Daoy (cell line): ENCODE results near the gene ZDHHC14. TPM values are rescaled to one million over a fixed set of nuclear protein-coding genes. Genes with fewer than 3 reads are reported as not detected.
A peak's percentile ranks its signal among the peaks of the same experiment; 100 is the strongest.
"Not testable (repeated sequence)": the region's sequence is repeated elsewhere in the genome, so short reads cannot be mapped to it uniquely, and the experiment has no call there.

Experiments used
- DNase-seq: peaks from one replicate; pipeline ENCODE4 v3.0.0-alpha.2; 2015; ENCODE audit warnings: low read depth
- total RNA-seq: library from RNA; depleted of rRNA; stranded (reverse); fragments of >200 nt; shearing (Covaris generic); gene quantifications from 2 replicates; pipeline ENCODE4 v1.2.3, GENCODE V29; 2014

The ZDHHC14 gene
- total RNA-seq, 1 experiment from 2014 or later = 12.2 TPM

- peak; percentile 65 for DNase-seq
These were observed 83.9 kb downstream of the ZDHHC14 start for GRCh38 chr6:157464653-157465535.

GRCh38 chr6:157466342-157466648, 85.3 kb downstream of the ZDHHC14 start:
- no peak for DNase-seq

DNA sequence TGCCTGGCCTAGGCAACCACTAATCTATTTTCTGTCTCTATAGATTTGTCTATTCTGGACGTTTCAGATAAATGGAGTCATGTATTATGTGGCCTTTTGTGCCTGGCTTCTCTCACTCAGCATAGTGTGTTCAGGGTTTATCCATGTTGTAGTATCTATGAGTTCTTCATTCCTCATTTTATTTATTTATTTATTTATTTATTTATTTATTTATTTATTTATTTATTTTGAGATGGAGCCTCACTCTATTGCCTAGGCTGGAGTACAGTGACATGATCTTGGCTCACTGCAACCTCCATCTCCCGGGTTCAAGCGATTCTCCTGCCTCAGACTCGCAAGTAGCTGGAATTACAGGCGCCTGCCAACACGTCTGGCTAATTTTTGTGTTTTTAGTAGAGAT, 86.3 kb downstream of the ZDHHC14 start:
- DNase-seq = not testable (repeated sequence)

DNA sequence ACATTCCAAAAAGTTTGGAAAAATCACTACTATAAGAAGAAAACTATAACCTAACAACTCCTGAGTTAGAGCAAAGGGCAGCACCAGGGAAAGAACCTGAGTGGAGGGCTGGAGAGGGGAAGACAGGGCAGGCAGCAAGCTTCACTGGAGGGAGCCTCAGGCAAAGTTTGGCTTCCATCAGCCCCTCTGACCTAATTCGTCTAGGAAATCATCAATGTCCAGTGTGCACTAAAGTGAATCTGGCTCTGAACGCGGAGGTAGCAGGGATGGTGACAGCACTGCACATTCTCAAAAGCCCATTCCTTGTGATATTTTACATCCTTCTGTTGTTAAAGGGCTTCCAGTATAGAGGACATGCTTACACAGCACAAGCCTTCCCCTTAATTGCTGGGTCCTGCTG, 87.1 kb downstream of the ZDHHC14 start:
- no peak for DNase-seq

DNA sequence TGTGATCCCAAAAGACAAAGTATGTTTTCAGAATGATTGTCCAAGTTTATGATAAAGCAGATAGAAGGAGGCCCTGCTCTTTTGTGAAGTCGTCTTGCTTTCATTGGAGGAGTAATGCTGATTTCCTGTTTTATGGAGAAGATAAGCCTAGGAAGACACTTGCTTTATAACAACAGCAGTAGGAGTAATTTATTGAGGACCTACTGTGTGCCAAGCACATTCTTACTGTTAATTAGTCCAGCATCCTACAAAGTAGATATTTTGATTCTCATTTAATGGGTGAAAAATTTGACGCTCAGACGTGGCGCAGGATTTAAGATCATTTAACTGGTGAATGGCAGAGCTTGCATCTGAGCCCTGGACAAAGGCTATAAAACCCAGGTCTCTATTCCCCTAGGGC, 87.6 kb downstream of the ZDHHC14 start:
- DNase-seq = no peak

GRCh38 chr6:157469378-157469777, 88.4 kb downstream of the ZDHHC14 start:
- DNase-seq = no peak

DNA sequence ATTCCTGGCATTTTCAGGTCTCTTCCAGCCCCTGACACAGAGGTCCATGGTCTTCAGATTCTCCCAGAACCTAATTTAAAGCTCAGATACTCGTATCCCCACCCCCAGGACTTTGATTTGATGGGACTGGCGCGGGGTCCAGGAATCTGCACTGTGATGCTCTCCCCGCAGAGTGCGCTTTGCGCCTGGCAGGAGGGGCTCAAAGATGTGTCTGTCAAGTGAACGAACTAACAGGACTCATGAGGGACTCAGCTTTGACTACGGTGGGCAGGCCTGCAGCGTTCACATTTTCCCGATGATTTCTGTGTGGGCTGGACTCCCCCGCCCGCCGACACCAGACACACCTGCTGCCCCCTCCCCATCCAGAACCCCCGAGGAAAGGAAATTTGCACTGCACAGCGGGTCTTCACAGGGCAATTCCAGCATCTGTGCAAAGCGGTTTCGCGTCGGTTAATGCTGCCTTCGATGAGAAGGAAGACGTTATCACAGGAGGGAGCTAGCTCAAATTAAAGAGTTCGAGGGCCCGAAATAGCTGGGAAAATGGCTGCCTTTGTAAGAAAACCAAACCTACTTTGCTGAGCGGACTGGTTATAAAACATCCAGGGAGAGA, 90.2 kb downstream of the ZDHHC14 start:
- no peak for DNase-seq

DNA sequence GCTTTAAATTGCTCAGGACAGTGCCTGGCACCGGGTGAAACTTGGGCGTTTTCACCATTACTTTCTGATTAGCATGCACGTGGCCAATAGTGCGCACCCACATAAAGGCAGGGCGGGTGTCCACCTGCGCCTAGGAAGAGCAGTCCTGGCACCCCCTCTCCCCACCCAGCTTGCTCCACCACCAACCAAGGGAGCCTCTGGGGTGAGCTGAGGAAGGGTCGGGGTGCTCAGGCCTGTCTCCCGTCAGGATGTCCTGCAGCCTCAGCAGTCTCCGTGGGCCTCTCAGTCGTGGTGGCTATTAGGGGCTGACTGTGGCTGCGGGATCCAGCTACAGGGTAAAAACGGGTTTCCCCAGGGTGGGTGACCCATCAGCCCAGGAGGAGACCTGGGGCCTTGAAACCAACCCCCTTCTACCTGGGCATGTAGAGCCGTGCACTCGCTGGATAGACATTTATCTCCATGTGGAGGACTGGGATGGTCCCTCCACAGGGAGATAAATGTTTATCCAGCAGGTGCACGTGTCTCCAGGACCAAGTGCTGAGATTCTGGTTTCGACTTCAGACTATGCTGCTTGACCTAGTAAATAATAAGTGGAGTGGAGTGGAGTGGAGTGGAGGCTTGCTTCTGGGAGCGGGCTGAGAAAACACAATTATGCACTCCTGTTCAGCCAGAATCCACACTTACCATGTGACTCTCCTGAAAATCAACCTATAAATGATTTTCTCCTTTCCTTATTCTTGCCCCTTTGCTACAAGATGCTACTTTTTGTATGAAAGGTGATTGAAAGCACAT, 91.1 kb downstream of the ZDHHC14 start:
- no peak for DNase-seq

GRCh38 chr6:157476797-157477196, 95.8 kb downstream of the ZDHHC14 start:
- DNase-seq = no peak

DNA sequence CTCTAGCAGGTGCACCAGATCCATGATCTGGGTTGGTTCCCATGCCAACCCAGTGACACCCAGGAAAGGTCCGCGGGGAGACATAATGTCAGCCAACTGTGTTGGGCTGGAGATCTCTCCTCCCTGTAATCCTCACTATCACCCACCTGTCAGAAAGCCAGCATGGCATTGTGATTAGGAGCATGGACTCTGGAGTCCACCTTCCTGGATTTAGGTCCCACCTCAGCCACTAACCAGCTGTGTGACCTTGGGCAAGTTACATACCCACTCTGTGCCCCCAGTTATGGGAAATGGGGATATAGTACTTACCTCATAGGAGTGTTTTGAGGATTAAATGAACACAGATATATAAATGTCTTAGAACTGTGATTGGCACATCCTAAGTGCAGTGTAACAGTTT, 97.9 kb downstream of the ZDHHC14 start:
- DNase-seq = no peak

DNA sequence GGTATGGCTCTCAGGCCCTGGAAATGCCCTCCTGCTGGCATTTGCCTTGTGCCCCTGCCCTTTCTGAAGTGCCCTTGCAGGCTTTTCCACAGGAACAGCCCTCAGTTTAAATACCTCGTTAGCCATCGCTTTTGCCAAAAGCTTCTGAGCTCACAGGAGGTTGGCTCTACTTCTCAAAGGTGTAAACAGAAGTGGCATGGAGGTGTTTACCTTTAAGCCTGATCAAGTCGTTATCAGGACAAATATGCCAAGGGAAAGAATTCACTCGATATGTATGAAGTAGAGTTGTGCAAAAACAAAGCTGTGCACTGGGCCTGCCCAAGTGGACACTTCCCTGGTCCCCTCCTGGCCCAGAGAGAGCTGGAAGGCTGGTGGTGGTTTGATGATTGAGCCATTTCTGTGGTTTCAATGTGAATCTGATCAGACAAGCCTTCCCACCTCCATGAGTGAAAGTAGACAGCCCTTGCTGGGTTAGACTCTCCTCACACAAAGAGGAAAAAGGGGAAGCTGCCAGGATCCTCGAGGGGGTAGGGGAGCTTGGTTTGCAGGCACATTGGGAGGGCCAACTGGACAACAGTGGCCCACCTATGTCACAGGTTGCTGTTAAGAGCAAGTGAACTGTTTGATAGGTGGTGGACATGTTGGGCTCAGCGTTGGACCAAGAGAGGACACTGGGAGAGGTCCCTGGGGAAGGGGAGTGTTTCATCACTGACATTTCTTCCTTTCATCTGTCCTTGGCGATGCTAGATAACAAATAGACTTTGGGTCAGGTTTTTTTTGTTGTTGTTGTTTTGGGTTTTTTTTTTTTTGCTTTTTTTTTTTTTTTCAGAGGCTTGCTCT, 98.7 kb downstream of the ZDHHC14 start:
- DNase-seq = no peak

DNA sequence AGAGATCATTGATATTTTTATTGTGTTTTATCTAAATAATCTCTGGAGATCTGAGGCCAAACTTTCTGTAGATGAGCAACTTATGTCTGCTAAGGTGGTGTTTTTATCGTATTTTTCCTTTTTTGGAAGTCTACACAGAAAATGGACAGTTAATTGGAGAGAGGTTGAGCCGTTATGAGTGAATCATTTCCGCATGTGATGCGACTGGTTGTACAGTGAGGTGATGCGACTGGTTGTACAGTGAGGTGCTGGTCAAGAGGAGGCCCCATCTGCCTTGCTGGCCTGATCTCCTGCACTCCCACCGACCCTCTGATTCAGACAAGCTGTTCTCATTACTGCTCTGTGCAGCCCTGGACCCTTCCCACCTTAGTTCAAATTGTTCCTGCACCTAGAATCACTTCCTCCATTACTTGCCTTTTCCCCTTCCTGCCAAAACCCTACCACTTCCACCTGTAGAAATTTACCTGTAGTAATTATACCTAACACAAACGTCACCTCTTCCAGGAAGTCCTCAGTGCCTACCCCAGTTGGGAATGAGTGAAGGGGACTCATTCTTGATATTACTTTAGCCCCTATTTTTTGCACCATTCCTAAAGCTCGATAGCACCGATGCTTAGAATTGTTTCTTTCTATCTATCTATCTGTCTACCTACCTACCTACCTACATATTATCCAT, 100.3 kb downstream of the ZDHHC14 start:
- no peak for DNase-seq

GRCh38 chr6:157481865-157482249, 100.9 kb downstream of the ZDHHC14 start:
- no peak for DNase-seq

DNA sequence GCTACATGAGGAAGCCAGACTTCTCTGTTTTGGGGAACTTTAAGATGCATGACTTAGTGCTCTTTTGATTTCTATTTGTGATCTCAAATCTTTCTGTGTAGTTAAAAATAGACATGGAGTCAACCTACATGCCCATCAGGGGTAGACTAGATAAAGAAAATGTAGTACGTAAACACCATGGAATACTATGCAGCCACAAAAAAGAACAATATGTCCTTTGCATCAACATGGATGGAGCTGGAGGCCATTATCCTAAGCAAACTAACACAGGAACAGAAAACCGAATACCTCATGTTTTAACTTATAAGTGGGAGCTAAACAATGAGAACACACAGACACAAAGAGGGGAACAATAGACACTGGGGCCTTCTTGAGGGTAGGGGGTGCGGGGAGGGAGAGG, 102.8 kb downstream of the ZDHHC14 start:
- no peak for DNase-seq

DNA sequence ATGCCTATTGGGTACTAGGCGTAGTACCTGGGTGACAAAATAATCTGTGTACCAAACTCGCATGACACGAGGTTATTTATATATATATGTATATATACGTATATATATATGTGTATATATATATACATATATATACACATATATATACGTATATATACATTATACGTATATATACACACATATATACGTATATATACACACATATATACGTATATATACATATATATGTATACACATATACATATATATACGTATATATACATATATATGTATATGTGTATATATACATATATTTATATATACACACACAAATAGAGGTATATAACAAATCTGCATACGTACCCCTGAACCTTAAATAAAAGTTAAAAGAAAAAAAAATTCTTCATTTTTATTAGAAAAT, 103.2 kb downstream of the ZDHHC14 start:
- DNase-seq = no peak

GRCh38 chr6:157486572-157486971, 105.6 kb downstream of the ZDHHC14 start:
- no peak for DNase-seq

DNA sequence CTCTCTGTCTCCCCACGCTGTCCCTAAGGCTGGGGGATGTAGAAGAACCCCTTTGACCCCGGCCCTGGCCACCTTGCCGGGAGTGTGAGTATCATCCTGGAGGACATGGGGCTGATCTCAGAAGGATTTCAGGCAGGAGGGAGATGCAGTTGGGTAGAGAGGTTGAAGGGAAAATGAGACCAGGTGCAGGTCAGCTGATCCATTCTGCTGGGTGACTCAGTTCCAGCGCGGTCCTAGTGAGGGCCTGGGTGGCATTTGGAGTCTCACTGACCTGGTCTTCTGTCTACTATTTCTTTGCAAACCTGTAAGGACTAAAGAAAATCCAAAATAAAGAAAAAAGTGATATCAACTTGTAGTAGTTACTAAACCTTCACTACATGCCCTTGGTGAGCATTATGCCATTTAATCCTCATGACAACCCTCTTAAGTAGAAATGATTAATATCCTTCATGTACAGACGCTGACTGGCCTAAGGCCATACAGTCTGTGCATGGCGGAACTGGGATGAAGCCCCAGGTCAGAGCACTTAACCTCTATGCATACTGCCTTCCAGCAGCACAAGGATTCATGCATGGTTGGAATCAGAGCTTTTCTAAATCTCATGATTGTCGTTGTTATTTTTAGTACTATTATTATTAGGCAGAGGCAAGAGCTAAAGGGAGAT, 106.3 kb downstream of the ZDHHC14 start:
- no peak for DNase-seq

DNA sequence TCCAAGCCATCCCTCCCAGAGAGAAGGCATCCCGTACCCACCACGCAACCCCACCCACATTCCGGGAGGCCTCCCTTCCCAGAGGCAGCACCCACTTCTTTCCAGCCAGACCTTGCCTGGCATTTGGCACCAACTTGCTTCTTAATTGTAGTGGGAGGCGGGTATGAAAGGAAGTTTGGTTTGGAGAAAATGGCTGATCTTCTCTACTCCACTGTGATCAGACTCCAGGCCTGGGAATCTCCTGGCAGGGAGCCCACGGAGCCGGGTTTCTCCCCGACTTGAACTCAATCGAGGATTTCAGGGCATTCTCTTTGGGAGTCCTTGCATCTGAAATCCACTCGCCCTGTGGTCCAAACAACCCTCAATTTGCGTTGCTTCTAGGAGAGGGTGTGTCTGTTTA, 107.1 kb downstream of the ZDHHC14 start:
- DNase-seq = no peak

GRCh38 chr6:157488716-157489118, 107.7 kb downstream of the ZDHHC14 start:
- no peak for DNase-seq

GRCh38 chr6:157490611-157491269, 109.8 kb downstream of the ZDHHC14 start:
- DNase-seq = no peak
